Stimulated activated CD4-positive, alpha-beta T cell treated with anti-CD3 and anti-CD28 coated beads, Interleukin-1b, Interleukin-23, amount 100 ng/mL, for 4 hours (primary cell): ENCODE measurements around the gene OTOG.
"Not testable (repeated sequence)": the region's sequence is repeated elsewhere in the genome, so short reads cannot be mapped to it uniquely, and the experiment has no call there.

Experiments
- DNase-seq, 2 donors: peaks; one replicate each; pipeline ENCODE4 v3.0.0-alpha.2; 2020; ENCODE audit warnings: low read depth in 2 of 2

Gene OTOG

DNA sequence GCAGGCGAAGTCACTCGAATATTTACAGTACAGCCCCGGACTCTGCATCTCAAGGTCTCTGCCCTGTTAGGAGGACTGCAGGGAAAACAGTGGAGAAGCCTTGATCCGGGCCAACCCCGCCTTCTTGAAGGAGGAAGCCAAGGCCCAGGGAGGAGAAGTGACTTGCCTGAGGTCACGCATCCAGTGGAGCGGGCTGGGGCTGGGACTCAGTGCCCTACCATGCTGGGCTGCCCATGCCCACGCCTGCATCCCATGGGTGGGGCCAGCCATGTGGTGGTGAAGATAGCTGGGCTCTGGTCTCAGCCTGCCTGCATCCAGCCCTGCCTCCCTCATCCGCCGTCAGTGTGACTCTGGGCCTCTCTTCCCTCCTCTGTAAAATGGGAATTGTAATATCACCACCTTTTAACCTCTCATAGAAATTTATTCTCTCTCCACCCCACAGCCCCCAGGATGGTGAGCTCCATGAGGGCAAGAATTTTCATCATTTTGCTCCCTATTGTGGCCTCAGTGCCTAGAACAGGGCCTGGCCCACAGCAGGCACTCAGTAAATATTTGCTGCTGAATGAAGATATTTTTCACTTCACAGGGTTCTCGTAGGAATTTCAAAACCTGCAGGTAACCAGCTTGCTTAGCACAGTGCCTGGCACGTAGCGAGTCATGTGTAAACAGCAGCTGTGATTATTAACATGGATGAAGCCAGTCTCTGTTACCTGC, 57.3 kb downstream of the OTOG start:
- no peak for DNase-seq

DNA sequence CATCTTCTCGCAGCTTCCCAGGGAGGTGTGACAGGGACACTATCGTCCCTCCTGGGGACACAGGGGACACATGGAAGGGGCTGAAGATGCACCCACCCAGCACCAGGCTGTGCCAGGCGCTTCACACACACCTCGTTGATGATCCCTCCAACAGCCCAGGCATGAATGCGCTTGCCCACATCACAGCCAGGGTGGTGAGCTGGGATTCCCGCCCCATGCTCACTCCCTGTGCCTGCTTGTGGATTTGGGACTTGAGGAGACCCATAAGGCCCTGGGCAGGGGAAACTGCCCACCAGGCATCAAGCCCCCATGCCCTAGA, 57.8 kb downstream of the OTOG start:
- DNase-seq = no peak

DNA sequence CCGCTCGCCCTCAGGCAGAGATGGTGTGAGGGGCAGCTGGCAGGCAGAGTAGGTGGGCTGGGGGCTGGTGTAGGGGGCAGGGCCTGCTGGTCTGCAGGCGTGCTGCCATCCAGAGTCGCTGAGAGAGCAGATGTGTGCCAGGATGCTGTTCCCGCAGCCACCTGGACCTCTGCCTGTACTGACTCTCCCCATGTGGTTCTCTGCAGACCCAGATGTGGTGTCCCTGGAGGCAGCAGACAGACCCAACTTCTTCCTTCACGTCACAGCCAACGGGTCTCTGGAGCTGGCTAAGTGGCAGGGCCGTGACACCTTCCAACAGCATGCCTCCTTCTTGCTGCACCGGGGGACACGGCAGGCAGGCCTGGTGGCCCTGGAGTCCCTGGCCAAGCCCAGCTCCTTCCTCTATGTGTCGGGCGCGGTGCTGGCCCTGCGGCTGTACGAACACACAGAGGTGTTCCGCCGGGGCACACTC, 58.6 kb downstream of the OTOG start:
- no peak for DNase-seq

- DNase-seq = no peak
Measured at GRCh38 chr11:17606233-17607082, 59.4 kb downstream of the OTOG start.

- no peak for DNase-seq
Measured at GRCh38 chr11:17607083-17607429, 60.0 kb downstream of the OTOG start.

GRCh38 chr11:17607591-17608570, 60.8 kb downstream of the OTOG start:
- no peak for DNase-seq

- DNase-seq = no peak
Measured at GRCh38 chr11:17608821-17609220, 61.8 kb downstream of the OTOG start.

DNA sequence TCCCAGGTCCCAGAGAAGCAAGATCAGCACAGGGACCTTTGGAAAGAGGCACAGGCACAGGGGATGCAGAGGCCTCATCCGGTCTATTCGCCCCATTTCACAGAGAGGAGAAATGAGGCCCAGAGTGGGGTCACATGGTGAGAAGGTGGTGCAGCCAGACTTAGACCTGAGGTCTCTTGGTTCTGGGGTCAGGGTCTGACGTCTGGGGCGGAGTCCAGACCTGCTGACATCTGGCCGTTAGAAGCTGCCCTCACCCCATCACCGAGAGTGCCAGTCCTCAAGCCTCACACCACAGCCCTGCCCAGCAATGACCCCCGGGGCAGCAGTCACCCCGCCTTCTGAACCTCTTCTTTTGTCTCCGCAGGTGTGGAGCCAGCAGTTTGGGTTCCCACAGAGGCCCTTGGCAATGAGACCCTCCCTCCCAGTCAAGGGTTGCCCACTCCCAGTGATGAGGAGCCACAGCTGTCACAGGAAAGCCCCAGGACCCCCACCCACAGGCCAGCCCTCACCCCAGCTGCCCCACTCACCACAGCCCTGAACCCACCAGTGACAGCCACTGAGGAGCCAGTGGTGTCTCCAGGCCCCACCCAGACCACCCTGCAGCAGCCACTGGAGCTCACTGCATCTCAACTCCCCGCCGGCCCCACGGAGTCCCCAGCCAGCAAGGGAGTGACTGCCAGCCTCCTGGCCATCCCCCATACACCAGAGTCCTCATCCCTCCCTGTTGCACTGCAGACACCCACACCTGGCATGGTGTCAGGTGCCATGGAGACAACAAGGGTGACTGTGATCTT, 62.4 kb downstream of the OTOG start:
- DNase-seq = no peak

GRCh38 chr11:17610085-17610894, 63.2 kb downstream of the OTOG start:
- no peak for DNase-seq

DNA sequence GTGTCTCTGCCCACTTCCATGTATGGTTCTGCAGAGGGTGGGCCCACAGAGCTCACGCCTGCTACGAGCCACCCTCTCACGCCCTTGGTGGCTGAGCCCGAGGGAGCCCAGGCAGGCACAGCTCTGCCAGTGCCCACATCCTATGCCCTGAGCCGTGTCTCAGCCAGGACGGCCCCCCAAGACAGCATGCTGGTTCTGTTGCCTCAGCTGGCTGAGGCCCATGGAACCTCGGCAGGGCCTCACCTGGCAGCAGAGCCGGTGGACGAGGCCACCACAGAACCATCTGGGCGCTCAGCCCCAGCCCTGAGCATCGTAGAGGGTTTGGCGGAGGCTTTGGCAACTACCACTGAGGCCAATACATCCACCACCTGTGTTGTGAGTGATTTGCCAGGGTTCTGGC, 64.0 kb downstream of the OTOG start:
- DNase-seq = no peak

DNA sequence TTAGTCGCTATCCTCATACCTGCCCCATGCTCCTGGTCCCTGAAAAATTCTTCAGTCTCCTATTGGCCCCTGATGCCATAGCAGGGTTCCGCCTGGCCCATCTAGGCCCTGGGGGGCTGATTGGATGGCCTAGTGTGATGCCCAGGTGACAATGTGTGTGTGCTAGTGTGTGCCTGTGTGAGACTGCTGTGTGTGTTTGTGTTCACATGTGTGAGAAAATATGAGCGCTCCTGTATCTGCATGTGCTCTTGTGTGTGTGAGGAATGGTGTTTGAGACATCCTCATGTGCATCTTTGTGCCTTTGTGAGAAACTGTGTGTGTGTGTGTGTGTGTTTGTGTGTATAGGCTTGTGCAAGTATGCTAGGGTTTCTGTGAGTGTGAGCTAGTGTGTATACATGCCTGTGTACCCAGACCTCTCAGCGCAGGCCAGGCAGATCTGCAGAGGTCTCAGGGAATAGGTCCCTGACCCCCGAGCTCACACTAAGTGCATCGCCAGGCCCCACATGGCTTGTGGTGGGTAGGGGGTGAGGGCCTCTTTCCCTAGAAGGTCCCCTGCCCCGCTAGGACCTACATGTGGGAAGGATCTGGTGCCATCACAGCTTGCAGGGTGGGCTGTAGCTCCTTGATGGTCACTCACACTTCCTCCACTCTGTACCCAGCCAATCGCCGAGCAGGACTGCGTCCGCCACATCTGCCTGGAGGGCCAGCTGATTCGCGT, 64.6 kb downstream of the OTOG start:
- DNase-seq = no peak

GRCh38 chr11:17612221-17613188, 65.4 kb downstream of the OTOG start:
- no peak for DNase-seq

GRCh38 chr11:17613428-17613962, 66.4 kb downstream of the OTOG start:
- DNase-seq = no peak

DNA sequence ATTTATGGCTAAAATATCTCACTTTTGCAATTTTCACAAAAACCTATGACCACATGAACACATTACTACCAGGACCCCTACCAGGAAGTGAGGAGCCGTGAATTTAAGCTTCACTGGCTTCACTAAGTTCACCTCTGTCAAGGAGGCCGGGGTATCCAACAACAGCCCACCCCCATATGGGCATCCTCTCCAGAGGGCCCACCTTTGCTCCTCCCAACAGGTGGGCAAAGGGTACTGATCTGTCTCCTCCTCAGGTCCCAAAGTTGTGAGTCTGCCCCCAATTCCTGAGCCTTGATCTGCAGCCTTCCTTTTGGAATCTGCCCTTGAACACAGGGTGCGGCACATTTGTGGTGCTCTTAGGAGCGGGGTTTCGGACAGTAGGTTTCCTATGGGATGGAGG, 66.9 kb downstream of the OTOG start:
- DNase-seq = no peak

- not testable (repeated sequence) for DNase-seq
Measured at GRCh38 chr11:17622711-17623110, 75.7 kb downstream of the OTOG start.

- DNase-seq = no peak
Measured at GRCh38 chr11:17629113-17629512, 82.1 kb downstream of the OTOG start.

DNA sequence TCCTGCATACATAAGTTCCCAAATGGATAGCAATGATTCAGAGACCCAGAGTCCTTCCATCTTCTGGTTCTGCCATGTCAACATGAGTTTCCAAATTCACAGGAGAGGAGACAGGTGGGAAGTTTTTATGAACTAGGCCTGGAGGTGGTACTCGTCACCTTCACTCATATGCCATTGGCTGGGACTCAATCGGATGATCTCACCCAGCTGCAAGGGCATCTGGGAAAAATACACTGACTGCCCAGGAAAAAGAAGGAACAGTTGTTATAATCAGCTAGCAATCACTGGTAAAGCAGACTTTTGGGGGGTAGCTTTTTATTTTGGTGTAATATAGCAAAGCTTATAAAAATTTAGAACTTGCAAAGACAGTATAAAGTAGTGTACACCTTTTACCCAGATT, 83.9 kb downstream of the OTOG start:
- DNase-seq = no peak

DNA sequence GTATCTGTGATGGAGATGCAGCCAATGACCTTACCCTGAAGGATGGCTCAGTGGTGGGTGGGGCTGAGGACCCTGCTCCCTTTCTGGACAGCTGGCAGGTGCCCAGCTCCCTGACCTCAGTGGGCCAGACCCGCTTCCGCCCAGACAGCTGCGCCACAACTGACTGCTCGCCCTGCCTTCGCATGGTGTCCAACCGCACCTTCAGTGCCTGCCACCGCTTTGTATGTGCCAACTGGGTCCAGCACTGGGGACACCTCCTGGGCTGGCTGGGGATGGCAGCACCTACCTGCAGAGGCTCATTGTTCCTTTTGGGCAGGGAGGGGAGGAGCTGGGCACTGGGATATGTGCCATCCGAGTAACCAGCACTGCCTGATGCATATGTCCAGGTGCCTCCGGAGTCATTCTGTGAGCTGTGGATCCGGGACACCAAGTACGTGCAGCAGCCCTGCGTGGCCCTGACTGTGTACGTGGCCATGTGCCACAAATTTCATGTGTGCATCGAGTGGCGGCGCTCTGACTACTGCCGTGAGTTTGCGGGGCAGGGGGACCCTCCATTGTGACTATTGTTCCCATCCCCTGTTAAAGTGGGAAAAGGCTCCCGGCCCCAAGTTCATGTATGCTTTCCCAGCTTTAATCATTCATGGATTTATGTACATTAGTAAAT, 84.8 kb downstream of the OTOG start:
- DNase-seq = no peak
